Progenitor cell of endocrine pancreas (in vitro differentiated cells): Measurements from ENCODE around the gene PAM. TPM values are rescaled to one million over a fixed set of nuclear protein-coding genes. Genes with fewer than 3 reads are reported as not detected.

ENCODE experiments used
- DNase-seq: peaks from one replicate; pipeline ENCODE4 v3.0.0; 2021; ENCODE audit warnings: low spot score; ENCODE audit not compliant: unreplicated experiment
- H3K27ac Mint-ChIP-seq: 2 replicates; pipeline ENCODE4 v1.8.0; 2021; ENCODE audit warnings: mild to moderate bottlenecking, moderate library complexity, mixed read lengths
- H3K27me3 Mint-ChIP-seq: 2 replicates; pipeline ENCODE4 v1.8.0; 2021; ENCODE audit warnings: mixed read lengths
- H3K36me3 Mint-ChIP-seq: 2 replicates; pipeline ENCODE4 v1.8.0; 2022; ENCODE audit warnings: mixed read lengths; ENCODE audit not compliant: insufficient read depth
- H3K4me1 Mint-ChIP-seq: 2 replicates; pipeline ENCODE4 v1.8.0; 2021; ENCODE audit warnings: low read depth, mixed read lengths
- H3K4me3 Mint-ChIP-seq: 2 replicates; pipeline ENCODE4 v1.8.0; 2021; ENCODE audit warnings: low read depth, mild to moderate bottlenecking, moderate library complexity, mixed read lengths
- H3K9me3 Mint-ChIP-seq: 2 replicates; pipeline ENCODE4 v1.8.0; 2021; ENCODE audit warnings: low read depth, mixed read lengths
- total RNA-seq: library from RNA; stranded (reverse); gene quantifications from 2 replicates; pipeline ENCODE4 v1.2.1, GENCODE V29; 2021
- TF ChIP-seq, protein P1 (sequence below): fragments of 200-600 bp; sonication (generic); IDR thresholded peaks from one replicate; pipeline ENCODE4 v1.5.0; 2021; ENCODE audit warnings: antibody characterized with exemption, mild to moderate bottlenecking; ENCODE audit not compliant: unreplicated experiment

Gene PAM
- total RNA-seq, 1 donor from 2014 or later: 111 TPM

DNA sequence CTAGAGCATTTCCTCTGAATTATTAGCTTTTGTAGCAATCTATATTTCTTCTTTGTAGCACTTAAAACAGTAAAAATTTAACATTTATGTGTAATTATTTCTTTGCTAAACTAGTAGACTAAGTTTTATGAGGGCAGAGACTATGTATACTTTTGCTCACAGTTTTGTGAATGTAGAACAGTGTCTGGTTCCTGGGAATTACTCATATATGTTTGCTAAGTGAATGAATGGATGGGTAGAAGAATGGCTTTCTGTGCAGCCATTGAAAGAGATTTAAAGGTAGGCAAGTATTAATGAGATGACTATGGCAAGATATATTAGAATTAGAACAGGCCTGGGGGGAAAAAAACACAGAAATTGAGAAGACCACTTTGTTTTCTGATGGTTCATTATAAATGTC, 140.1 kb downstream of the PAM start:
- Mint-ChIP-seq H3K4me1 (no peaks in the 10 kb centered on the region), H3K36me3 (no peaks in the 10 kb centered on the region), H3K27me3 (no peaks in the 10 kb centered on the region), H3K9me3 (no peaks in the 10 kb centered on the region), H3K4me3 (no peak overlapping the region), H3K27ac (no peak overlapping the region)
- TF ChIP-seq, protein P1, sequence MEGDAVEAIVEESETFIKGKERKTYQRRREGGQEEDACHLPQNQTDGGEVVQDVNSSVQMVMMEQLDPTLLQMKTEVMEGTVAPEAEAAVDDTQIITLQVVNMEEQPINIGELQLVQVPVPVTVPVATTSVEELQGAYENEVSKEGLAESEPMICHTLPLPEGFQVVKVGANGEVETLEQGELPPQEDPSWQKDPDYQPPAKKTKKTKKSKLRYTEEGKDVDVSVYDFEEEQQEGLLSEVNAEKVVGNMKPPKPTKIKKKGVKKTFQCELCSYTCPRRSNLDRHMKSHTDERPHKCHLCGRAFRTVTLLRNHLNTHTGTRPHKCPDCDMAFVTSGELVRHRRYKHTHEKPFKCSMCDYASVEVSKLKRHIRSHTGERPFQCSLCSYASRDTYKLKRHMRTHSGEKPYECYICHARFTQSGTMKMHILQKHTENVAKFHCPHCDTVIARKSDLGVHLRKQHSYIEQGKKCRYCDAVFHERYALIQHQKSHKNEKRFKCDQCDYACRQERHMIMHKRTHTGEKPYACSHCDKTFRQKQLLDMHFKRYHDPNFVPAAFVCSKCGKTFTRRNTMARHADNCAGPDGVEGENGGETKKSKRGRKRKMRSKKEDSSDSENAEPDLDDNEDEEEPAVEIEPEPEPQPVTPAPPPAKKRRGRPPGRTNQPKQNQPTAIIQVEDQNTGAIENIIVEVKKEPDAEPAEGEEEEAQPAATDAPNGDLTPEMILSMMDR: no peak
- no peak for DNase-seq

GRCh38 chr5:102895976-102896375, 140.9 kb downstream of the PAM start:
- Mint-ChIP-seq H3K4me1 (no peaks in the 10 kb centered on the region), H3K36me3 (no peaks in the 10 kb centered on the region), H3K27me3 (no peaks in the 10 kb centered on the region), H3K4me3 (no peak overlapping the region), H3K27ac (no peak overlapping the region), H3K9me3 (no peaks in the 10 kb centered on the region)
- TF ChIP-seq, protein P1: no peak
- DNase-seq: no peak

- Mint-ChIP-seq H3K27ac (no peak overlapping the region), H3K4me1 (peaks cover 6% of the 10 kb centered on the region), H3K27me3 (no peaks in the 10 kb centered on the region), H3K4me3 (no peak overlapping the region), H3K36me3 (no peaks in the 10 kb centered on the region), H3K9me3 (no peaks in the 10 kb centered on the region)
- no peak for DNase-seq
- TF ChIP-seq, protein P1: no peak
These were observed 146.5 kb downstream of the PAM start for GRCh38 chr5:102901424-102902134.

DNA sequence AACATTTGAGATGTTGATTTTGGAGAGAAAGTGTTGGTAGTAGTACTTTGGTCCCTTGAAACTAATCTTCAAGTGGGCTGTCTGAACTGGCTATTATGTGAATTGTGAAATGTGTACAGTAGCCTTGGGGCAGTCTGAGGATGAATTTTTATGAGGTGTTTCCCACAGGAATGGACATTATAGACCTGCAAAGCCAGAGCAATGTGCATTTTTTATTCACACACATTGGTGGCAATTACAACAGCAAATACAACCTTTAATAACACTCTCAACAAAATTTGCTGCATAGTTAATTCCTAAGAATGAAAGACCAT, 147.0 kb downstream of the PAM start:
- DNase-seq: no peak
- Mint-ChIP-seq H3K27me3 (no peaks in the 10 kb centered on the region), H3K4me1 (peaks cover 6% of the 10 kb centered on the region), H3K36me3 (no peaks in the 10 kb centered on the region), H3K4me3 (no peak overlapping the region), H3K9me3 (no peaks in the 10 kb centered on the region), H3K27ac (no peak overlapping the region)
- TF ChIP-seq, protein P1: no peak

DNA sequence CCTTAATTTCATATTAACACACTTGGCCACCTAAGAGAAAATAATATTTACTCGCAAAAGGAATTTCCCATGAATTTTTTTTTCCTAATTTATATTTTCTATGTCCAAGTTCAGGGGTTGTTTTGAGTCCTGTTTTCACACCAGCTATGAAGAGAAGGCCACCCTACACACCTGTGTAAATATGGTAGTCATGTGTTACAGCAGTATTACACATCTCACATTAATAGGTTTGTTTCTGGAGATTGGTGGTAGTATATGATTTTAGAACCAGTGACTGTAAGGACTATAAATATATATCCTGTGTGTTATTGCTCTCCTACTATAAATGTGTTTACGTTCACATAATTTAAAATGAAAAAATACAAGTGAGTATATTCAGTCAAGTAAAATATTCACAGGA, 147.5 kb downstream of the PAM start:
- no peaks in the 10 kb centered on the region for H3K27me3 Mint-ChIP-seq
- TF ChIP-seq, protein P1: no peak
- H3K27ac Mint-ChIP-seq: no peak overlapping the region
- no peak for DNase-seq
- no peaks in the 10 kb centered on the region for H3K36me3 Mint-ChIP-seq
- H3K4me3 Mint-ChIP-seq: no peak overlapping the region
- H3K4me1 Mint-ChIP-seq: peaks cover 6% of the 10 kb centered on the region
- H3K9me3 Mint-ChIP-seq: no peaks in the 10 kb centered on the region
